Transverse colon (tissue), 4 donors: ENCODE results near the gene EHMT2. TPM values are rescaled to one million over a fixed set of nuclear protein-coding genes. Genes with fewer than 3 reads are reported as not detected.
A peak's percentile ranks its signal among the peaks of the same experiment; 100 is the strongest.

Experiments used
- DNase-seq: peaks from one replicate; pipeline ENCODE4 v3.0.0-alpha.2; 2019
- H3K27ac ChIP-seq, 4 donors: fragments of 200-600 bp; sonication (generic); 2 replicates each; pipeline ENCODE4 v1.5.1; 2016 to 2018; ENCODE audit warnings: inconsistent platforms in 4 of 4
- H3K27me3 ChIP-seq: fragments of 200-600 bp; sonication (generic); 2 replicates; pipeline ENCODE4 v1.5.1; 2017; ENCODE audit warnings: inconsistent platforms
- H3K36me3 ChIP-seq, 4 donors: fragments of 200-600 bp; sonication (generic); 2 replicates each; pipeline ENCODE4 v1.5.1; 2017 to 2019; ENCODE audit warnings: inconsistent platforms in 4 of 4
- H3K4me1 ChIP-seq, 4 donors: fragments of 200-600 bp; sonication (generic); 2 replicates each; pipeline ENCODE4 v1.5.1; 2017 to 2020; ENCODE audit warnings: inconsistent platforms in 4 of 4
- H3K4me3 ChIP-seq, 4 donors: fragments of 200-600 bp; sonication (generic); 1 replicate in 1 of 4; 2 replicates in 3 of 4; pipeline versions ENCODE4 v1.5.1 to v1.6.1; 2017 to 2019; ENCODE audit warnings: inconsistent platforms in 4 of 4
- H3K9me3 ChIP-seq, 2 donors: fragments of 200-600 bp; sonication (generic); 2 replicates each; pipeline ENCODE4 v1.5.1; 2017 to 2019; ENCODE audit warnings: inconsistent platforms in 2 of 2
- EP300 ChIP-seq: sonication (generic); formaldehyde crosslinking; IDR thresholded peaks from one replicate; pipeline ENCODE4 v1.6.1; 2017; ENCODE audit warnings: antibody characterized with exemption, low read depth
- POLR2A ChIP-seq: fragments of 450-650 bp; IDR thresholded peaks from one replicate; pipeline ENCODE4 v1.6.1; 2016; ENCODE audit warnings: antibody characterized with exemption, mild to moderate bottlenecking, moderate library complexity
- POLR2AphosphoS5 ChIP-seq, 3 donors: sonication (generic); formaldehyde crosslinking; IDR thresholded peaks; one replicate each; pipeline ENCODE4 v1.6.1; 2016; ENCODE audit warnings: antibody characterized with exemption in 3 of 3
- WGBS, 2 donors: methylation state at CpG; one replicate each; pipeline ENCODE4 v1.1.5; 2018; ENCODE audit warnings: low coverage in 1 of 2; 5-methylcytosine and 5-hydroxymethylcytosine counted together
- in situ Hi-C, 4 donors: fragments of 200-750 bp; cut with MboI; loops; one replicate each; pipeline versions ENCODE4 v1.15.0 to v1.15.1; 2017; ENCODE audit warnings: low sequenced_read_pairs in 3 of 4, low pct_ligation_motif_present in 1 of 4, low pct_unique_long_range_greater_than_20kb in 1 of 4
- intact Hi-C: fragments of 100-400 bp; cut with DNase I; formaldehyde crosslinking; loops from one replicate; pipeline ENCODE4 v1.15.1; 2023; ENCODE audit warnings: low total_unique reads
- total RNA-seq, 4 donors: library from RNA; depleted of rRNA; stranded (reverse); fragments of >200 nt; gene quantifications; one replicate each; pipeline ENCODE4 v1.1.0, GENCODE V29; 2016
- TF ChIP-seq, protein P1 (sequence below), 5 experiments: fragments of 200-600 bp in 3 of 5; fragments of 450-650 bp in 2 of 5; sonication (generic) in 3 of 5; IDR thresholded peaks; 1 replicate in 2 of 5; 2 replicates in 3 of 5; pipeline ENCODE4 v1.5.1; 2016 to 2017; ENCODE audit warnings: antibody characterized with exemption in 5 of 5, inconsistent platforms in 3 of 5, mild to moderate bottlenecking in 2 of 5, moderate library complexity in 1 of 5

The EHMT2 gene
- total RNA-seq, 4 donors from 2014 or later = 25.9 to 33.3 (median 27.9) TPM

DNA sequence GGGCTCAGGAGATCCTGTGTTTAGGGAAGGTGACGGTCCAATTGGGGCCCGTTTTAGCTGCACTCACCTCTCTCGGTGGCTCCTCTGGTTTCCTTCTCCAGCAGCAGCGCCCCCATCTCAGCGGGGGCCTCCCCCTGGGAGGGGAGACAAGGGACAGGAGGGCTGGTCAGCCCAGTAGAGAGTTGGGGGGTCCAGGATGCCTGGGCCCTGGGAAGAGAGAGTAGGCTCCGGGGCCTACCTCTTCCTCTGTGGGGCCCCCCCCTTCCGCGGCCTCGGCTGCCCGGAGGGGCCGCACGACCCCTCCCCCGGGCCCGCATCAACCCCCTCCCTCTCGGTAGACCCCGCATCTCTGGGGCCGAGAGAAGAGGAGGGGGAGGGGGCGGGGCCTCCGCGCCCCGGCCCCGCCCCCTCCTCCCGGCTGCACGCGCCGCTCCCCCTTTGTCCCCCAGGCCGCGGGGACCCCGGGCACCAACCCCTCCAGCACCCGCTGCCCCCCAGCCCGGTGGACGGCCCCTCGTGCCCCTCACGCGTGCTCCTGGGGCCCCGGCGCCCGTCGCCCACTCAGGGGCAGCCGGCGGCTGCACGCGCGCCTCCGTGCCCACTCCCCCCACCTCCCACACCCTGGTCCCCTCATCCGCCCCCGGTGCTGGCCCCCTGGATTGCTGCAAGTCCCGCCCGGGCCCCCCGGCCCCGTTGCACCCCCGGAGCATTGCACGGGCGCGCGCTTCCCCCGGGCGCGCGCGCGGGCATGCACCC lies 464 bp downstream of the EHMT2 start:
- TF ChIP-seq POLR2A (no peak), EP300 (no peak), POLR2AphosphoS5 (IDR thresholded peaks at IDR 0.05) (no peak)
- TF ChIP-seq, protein P1, sequence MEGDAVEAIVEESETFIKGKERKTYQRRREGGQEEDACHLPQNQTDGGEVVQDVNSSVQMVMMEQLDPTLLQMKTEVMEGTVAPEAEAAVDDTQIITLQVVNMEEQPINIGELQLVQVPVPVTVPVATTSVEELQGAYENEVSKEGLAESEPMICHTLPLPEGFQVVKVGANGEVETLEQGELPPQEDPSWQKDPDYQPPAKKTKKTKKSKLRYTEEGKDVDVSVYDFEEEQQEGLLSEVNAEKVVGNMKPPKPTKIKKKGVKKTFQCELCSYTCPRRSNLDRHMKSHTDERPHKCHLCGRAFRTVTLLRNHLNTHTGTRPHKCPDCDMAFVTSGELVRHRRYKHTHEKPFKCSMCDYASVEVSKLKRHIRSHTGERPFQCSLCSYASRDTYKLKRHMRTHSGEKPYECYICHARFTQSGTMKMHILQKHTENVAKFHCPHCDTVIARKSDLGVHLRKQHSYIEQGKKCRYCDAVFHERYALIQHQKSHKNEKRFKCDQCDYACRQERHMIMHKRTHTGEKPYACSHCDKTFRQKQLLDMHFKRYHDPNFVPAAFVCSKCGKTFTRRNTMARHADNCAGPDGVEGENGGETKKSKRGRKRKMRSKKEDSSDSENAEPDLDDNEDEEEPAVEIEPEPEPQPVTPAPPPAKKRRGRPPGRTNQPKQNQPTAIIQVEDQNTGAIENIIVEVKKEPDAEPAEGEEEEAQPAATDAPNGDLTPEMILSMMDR (IDR thresholded peaks at IDR 0.05) = no peak
- WGBS, 2 donors = 1% methylated on average over 6 of the region's 62 CpGs; no CpG with 5 or more reads in 1 of the 2 donors
- intact Hi-C loops = no loop called here
- no peak for DNase-seq
- Histone ChIP-seq H3K36me3 (no peaks in the 10 kb centered on the region), H3K4me1 (peaks cover 14 to 37% (median 25%) of the 10 kb centered on the region in 4 donors), H3K27ac (peak overlapping the region; percentile 90 to 94 (median 92)), H3K27me3 (no peaks in the 10 kb centered on the region), H3K9me3 (no peaks in the 10 kb centered on the region), H3K4me3 (peak overlapping the region; percentile 93 to 99 (median 98))
- in situ Hi-C loops = no loop called here

DNA sequence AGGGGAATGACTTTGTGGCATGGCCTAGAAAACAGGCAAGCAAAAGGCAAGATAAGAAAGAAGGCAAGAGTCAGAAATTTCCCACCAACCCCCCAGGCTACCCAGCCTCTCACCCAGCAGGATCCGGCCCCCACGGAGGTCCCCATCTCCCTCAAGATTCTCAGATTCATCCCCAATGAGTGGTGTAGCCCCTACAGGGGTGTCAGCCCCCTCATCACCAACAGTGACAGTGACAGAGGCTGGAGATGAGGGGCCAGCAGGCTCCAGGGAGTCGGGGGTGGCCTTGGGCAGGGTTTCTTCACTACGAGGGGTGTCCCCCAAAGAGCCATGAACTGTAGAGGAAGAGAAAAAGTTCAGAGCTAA lies 1.0 kb downstream of the EHMT2 start:
- no peak for TF ChIP-seq POLR2AphosphoS5 (IDR thresholded peaks at IDR 0.05)
- no peak for DNase-seq
- WGBS, 2 donors = 47% methylated on average over 4 of the region's 4 CpGs; no CpG with 5 or more reads in 1 of the 2 donors
- Histone ChIP-seq H3K9me3 (no peaks in the 10 kb centered on the region), H3K27ac (peak overlapping the region; percentile 90 to 94 (median 92)), H3K27me3 (no peaks in the 10 kb centered on the region), H3K4me3 (peak overlapping the region; percentile 93 to 99 (median 98)), H3K36me3 (no peaks in the 10 kb centered on the region), H3K4me1 (peaks cover 14 to 37% (median 25%) of the 10 kb centered on the region in 4 donors)
- intact Hi-C loops (no loop called here), in situ Hi-C loops (no loop called here)

DNA sequence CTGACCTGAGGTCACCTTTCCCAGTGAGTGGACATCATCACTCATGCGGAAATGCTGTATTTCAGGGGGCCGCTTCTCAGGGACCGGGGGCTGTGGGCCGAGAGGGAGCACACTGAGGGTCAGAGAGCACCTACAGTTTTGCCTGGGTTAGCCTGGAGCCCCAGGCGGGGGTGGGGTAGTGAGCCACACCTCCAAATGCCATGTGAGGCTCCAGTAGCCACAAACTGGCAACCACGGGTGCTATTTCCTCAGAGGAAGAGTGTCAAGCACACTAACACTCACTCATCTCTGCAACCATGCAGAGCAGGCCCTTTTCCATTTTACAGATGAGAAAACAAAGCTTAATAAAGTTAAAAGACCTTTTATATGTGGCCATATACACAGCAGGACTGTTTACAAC lies 4.7 kb downstream of the EHMT2 start:
- H3K4me3 ChIP-seq = no peak overlapping the region
- in situ Hi-C loops (no loop called here), intact Hi-C loops (no loop called here)
- WGBS, 2 donors = 60 to 78% methylated on average over 1 to 6 of the region's 6 CpGs
- H3K27ac ChIP-seq = no peak overlapping the region
- no peak for DNase-seq
- no peaks in the 10 kb centered on the region for H3K27me3 ChIP-seq
- peaks cover 0 to 8% (median under 1%) of the 10 kb centered on the region in 4 donors for H3K36me3 ChIP-seq
- no peaks in the 10 kb centered on the region for H3K9me3 ChIP-seq
- peaks cover 6 to 11% (median 10%) of the 10 kb centered on the region in 4 donors for H3K4me1 ChIP-seq
- TF ChIP-seq POLR2A (no peak), EP300 (no peak), POLR2AphosphoS5 (IDR thresholded peaks at IDR 0.05) (no peak)
- TF ChIP-seq, protein P1 (IDR thresholded peaks at IDR 0.05) = no peak

DNA sequence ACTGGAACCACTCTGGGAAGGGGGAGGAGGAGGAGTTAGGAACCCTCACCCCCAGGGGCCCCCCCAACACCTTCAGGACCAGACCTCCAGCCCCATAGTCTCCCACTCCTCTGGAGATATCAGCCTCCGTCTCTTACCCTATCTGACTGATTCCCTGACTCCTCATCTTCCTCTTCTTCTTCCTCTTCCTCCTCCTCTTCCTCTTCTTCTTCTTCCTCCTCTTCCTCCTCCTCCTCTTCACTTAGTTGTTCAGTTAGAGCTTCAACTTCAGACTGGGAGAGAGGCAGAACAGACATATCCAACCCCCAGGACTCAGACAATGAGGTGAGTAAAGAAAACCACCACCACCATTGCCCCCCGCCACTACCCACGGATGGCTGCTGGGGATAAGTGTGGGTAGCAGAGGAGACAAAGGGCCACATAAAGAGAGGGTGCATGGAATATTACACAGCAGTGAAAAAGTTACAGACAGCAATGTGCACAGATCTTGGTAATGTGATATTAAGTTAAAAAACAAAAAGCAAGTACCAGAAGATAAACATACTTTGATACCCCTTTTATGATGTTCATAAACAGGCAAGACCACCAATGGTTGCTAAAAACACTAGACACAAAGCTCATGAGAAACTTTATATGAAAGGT lies 8.0 kb downstream of the EHMT2 start:
- intact Hi-C loops = no loop called here
- in situ Hi-C loops = no loop called here

More for the DNA sequence above, 8.0 kb downstream of the EHMT2 start:
- 93% methylated on average over 3 of the region's 3 CpGs; no CpG with 5 or more reads in 1 of the 2 donors for WGBS, 2 donors
- H3K9me3 ChIP-seq = no peaks in the 10 kb centered on the region
- H3K27me3 ChIP-seq = no peaks in the 10 kb centered on the region
- no peak overlapping the region for H3K4me3 ChIP-seq
- DNase-seq = no peak
- no peak overlapping the region for H3K27ac ChIP-seq
- peaks cover 0 to 25% (median 7%) of the 10 kb centered on the region in 4 donors for H3K36me3 ChIP-seq
- H3K4me1 ChIP-seq = no peaks in the 10 kb centered on the region
- TF ChIP-seq POLR2AphosphoS5 (IDR thresholded peaks at IDR 0.05) (no peak), EP300 (no peak), POLR2A (no peak)
- TF ChIP-seq, protein P1 (IDR thresholded peaks at IDR 0.05) = no peak
